Fibroblast of pulmonary artery (primary cell): Measurements from ENCODE around the gene SNX32.

Experiments used
- DNase-seq: peaks from one replicate; pipeline ENCODE4 v3.0.0-alpha.2; 2010; ENCODE audit warnings: low read depth
- H3K4me3 ChIP-seq: replicated peaks from 2 replicates; pipeline ENCODE4 v1.5.1; 2011; ENCODE audit warnings: low read depth, mild to moderate bottlenecking, control low read depth, low read length, moderate library complexity
- TF ChIP-seq, protein P1 (sequence below): IDR thresholded peaks from 2 replicates; pipeline ENCODE4 v1.5.1; 2011; ENCODE audit warnings: mild to moderate bottlenecking, control low read depth, low read length, inconsistent platforms; ENCODE audit errors: missing control alignments

The SNX32 gene

DNA sequence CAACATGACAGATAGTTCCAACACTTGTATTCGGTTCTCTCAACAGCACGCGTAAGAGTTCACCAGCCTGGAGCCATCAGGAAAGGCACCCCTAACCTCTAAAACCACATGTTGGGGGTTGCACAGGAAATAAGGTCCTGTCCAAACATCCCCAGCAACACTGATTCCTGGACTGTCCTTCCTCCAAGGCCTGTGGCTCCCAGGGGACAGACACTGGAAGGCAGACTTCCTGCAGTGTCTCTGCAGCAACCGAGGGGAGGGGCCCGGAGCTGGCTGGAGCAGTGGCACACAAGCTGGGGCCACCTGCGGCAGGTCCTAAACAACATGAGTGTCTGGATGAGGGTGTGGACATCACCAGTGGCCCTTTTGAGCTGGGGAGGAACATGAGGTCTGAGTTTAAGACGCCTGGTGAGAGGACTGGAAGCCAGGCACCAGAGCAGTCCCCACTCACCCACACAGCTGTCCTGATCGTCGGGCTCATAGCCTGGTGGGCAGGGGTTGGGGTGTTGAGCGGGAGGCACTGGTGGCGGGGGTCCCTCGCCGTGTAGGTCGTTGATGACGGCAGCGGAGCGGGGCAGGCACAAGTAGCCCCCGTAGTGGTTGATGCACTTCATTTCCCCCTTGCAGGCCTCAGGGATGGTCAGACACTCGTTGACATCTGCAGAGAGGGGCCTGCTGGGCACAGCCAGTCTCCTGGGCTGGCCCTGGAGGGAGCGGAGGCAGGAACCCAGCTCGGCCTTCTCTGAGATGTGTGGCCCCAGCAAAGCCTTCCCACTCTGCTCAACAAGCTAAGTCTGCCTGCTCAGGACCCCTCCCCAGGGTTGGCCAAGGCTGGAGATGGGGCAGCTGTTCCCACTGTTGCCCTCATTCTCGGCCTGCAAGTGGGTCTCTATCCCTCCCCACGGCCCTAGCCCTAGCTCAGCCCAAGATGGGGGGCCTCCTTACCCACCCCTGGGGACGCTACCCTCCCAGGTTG, 37.2 kb downstream of the SNX32 start:
- peak overlapping the region; percentile 67 for H3K4me3 ChIP-seq
- DNase-seq, result no peak
- TF ChIP-seq, protein P1, sequence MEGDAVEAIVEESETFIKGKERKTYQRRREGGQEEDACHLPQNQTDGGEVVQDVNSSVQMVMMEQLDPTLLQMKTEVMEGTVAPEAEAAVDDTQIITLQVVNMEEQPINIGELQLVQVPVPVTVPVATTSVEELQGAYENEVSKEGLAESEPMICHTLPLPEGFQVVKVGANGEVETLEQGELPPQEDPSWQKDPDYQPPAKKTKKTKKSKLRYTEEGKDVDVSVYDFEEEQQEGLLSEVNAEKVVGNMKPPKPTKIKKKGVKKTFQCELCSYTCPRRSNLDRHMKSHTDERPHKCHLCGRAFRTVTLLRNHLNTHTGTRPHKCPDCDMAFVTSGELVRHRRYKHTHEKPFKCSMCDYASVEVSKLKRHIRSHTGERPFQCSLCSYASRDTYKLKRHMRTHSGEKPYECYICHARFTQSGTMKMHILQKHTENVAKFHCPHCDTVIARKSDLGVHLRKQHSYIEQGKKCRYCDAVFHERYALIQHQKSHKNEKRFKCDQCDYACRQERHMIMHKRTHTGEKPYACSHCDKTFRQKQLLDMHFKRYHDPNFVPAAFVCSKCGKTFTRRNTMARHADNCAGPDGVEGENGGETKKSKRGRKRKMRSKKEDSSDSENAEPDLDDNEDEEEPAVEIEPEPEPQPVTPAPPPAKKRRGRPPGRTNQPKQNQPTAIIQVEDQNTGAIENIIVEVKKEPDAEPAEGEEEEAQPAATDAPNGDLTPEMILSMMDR, result no peak

DNA sequence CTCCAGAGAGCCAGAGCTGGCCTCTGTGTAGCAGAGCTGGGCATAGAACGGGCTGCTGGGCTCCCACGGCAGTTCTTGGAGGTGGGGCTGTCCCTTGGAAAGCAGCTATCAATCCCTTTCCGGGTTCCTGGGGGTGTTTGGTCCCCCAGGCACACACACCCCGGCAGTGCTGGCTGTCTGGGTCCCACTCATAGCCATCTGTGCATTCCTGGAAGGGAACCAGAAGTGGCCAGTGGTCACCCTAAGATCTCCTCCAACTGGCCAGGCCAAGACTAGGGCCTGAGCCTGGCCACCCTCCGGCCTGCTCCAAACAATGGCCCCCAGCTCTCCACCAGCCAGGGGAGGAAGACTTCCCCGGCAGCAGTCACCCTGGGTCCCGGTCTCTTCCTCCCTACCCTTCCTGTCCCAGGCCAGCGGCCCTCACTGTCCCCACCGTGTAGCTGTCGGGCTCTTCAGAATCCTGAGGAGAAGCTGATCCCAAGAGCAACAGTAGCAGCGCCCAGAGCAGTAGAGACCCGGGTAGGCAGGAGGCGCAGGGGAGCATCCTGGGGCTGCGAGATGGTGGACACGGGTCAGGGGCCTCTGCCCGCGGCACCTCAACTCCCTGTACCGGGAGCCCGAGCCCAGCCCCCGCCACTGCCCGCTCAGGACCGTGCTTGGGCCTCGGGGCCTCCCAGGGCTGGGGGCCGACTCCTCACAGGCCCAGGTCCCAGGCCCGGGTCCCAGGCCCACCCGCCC, 38.2 kb downstream of the SNX32 start:
- TF ChIP-seq, protein P1, result peak; percentile 27
- no peak for DNase-seq
- H3K4me3 ChIP-seq, result peak overlapping the region; percentile 67

DNA sequence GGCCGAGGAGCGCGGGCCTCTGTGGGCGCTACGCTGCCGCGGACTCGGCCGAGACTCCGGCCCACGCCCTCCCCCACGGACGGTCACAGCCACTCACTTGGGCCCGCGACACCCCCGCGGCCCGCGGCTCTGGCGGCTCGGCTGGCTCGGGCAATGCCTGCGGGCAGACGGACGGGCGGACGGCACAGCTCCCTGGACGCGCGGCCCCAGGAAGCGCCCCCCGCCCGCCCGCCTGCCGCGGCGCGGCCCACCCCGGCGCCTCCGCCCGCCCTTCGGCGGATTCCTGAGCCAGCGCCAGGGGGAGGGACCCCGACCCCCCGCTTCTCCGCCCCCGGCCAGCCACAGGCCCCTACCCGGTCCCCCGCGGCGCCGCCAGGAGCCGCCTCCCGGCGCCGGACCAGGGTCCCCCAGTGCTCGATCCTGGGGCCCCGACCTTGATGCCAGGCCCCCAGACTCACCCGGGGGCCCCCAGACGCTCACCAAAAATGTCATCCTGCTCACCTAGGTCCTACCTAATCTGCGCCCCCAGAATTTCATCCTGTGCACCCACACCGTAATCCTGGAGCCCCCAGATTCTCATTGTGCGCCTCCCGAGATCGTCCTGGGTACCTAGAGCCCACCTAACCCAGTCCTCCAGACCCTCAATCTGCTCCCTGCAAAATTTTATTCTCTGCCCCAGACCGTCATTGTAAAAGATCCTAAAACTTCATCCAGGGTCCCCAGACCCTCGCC, 39.0 kb downstream of the SNX32 start, which contains the start of gene EFEMP2:
Gene EFEMP2 (minus strand): TSS at position 215 of the 732 bp plus-strand sequence. CDS start 446 bp downstream, outside the sequence.
- TF ChIP-seq, protein P1, result no peak
- no peak for DNase-seq
- H3K4me3 ChIP-seq, result peak within 1 kb of the TSS; percentile 67

DNA sequence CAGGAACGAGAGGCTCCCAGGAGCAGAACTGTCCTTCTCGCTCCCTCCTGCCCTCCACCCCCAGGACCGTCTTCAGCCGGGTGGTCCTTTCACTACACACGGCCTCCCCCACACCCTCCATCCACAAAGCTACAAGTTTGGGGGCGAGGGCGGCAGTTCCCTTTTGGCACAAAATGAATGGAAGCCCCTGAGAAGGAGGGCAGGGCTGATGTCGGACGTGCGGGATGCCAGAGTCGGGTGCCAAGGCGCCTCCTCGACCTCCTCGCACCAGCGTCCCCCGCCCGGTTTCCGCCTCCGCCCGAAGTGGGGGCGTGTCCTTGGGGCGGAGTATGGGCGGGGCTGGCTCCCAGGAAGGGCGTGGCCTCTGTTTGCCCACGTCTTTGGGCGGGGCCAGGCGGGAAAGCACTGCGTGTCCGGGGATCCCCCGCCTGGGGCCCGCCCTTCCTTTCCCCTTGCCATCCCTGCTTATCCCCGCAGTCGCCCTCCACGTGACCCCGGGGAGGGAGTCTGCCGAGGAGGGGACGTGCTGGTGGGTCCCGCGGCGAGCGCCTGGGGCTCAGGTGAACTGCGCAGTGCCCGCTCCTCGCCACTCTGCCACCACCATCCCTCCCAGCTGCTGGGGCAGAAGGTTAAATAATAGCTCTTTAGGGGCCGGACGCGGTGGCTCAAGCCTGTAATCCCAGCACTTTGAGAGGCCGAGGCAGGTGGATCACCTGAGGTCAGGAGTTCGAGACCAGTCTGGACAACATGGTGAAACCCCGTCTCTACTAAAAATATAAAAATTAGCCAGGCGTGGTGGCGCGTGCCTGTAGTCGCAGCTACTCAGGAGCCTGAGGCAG, 39.8 kb downstream of the SNX32 start:
- DNase-seq, result peak; percentile 91
- peak overlapping the region; percentile 67 for H3K4me3 ChIP-seq
- TF ChIP-seq, protein P1, result no peak

DNA sequence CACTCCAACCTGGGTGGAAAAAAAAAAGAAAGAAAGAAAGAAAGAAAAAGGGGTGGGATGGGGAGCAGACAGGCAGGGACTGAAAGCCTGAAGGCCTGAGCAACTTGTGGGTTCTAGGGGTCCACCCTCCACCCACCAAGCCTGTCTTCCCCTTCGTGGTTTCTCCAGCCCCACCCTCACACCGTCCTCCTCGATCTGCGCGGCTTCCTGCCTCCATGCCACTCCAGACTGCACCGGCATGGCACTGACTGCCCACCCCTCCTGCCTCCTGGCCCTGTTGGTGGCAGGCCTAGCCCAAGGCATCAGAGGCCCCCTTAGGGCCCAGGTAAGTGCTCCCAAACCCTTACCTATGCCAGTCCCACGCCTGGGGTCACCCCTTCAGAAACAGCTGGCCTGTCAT, 45.9 kb downstream of the SNX32 start, which contains the start of gene CTSW:
Gene CTSW (plus strand): TSS at position 221 of the 400 bp plus-strand sequence. CDS start 18 bp downstream, at position 239.
- DNase-seq, result no peak
- H3K4me3 ChIP-seq, result no peak within 1 kb of the TSS
- TF ChIP-seq, protein P1, result no peak
